GM12878 (cell line): ENCODE measurements around the gene CDCP1. TPM values are rescaled to one million over a fixed set of nuclear protein-coding genes. Genes with fewer than 3 reads are reported as not detected.

Source experiments
- ATAC-seq: fragments of 200-7000 bp; cut with Tn5 transposase; 3 replicates; pipeline ENCODE4 v1.9.1; 2020; ENCODE audit warnings: mild to moderate bottlenecking, moderate library complexity
- BruUV-seq: library from RNA; stranded (reverse); fragments of 400-500 nt; replicated peaks from 2 replicates; lab custom pipeline; 2021; lab: Mats Ljungman, UMichigan
- CTCF ChIA-PET: fragments of 300-600 bp; sonication (Branson Sonifier 250); formaldehyde crosslinking; extraction: SDS; loops from one replicate; lab custom pipeline; 2021; ENCODE audit warnings: inconsistent platforms; lab: Yijun Ruan, JAX
- POLR2A ChIA-PET: fragments of 350-600 bp; formaldehyde crosslinking; extraction: SDS; loops from one replicate; lab custom pipeline; 2021; ENCODE audit warnings: inconsistent platforms; lab: Charles Lee
- RAD21 ChIA-PET: fragments of 300-600 bp; sonication (Branson Sonifier 250); formaldehyde crosslinking; loops from one replicate; lab custom pipeline; 2023; ENCODE audit warnings: antibody characterized with exemption; ENCODE audit not compliant: unreplicated experiment; lab: Charles Lee
- SMC1A ChIA-PET: fragments of 300-600 bp; sonication (Branson Sonifier 250); formaldehyde crosslinking; loops from one replicate; lab custom pipeline; 2023; ENCODE audit not compliant: unreplicated experiment, uncharacterized antibody; lab: Charles Lee
- DNase-seq: peaks from one replicate; pipeline ENCODE4 v3.0.0-alpha.2; 2011; ENCODE audit warnings: low read depth, low spot score
- FAIRE-seq: peaks from 3 replicates; lab custom pipeline; 2011; peaks lifted over from hg19 to GRCh38; lab: Jason Lieb, UNC
- H2AFZ ChIP-seq: 2 replicates; pipeline ENCODE4 v1.6.0; 2011; ENCODE audit warnings: low read depth, low read length, control low read depth; ENCODE audit not compliant: control insufficient read depth
- H3K27ac ChIP-seq: 2 replicates; pipeline ENCODE4 v1.5.1; 2011; ENCODE audit warnings: control low read depth; ENCODE audit not compliant: control insufficient read depth, insufficient read depth
- H3K27me3 ChIP-seq, 2 experiments: replicated peaks in 1 of 2; 2 replicates each; pipeline versions ENCODE4 v1.6.0 to v1.6.1; 2011; ENCODE audit warnings: low read length in 1 of 2; ENCODE audit not compliant: control insufficient read depth in 2 of 2, insufficient read depth in 2 of 2
- H3K36me3 ChIP-seq, 2 experiments: 2 replicates each; pipeline ENCODE4 v1.5.1; 2011; ENCODE audit warnings: low read length in 1 of 2; ENCODE audit not compliant: control insufficient read depth in 2 of 2, insufficient read depth in 2 of 2
- H3K4me1 ChIP-seq: 2 replicates; pipeline ENCODE4 v1.6.1; 2011; ENCODE audit warnings: mild to moderate bottlenecking, low read length, moderate library complexity, mixed read lengths; ENCODE audit not compliant: control insufficient read depth, insufficient read depth
- H3K4me2 ChIP-seq: 2 replicates; pipeline ENCODE4 v1.6.0; 2011; ENCODE audit warnings: control low read depth; ENCODE audit not compliant: control insufficient read depth, insufficient read depth
- H3K4me3 ChIP-seq: fragments of 200-600 bp; sonication (generic); 2 replicates; pipeline ENCODE4 v1.5.1; 2016
- H3K79me2 ChIP-seq: 2 replicates; pipeline ENCODE4 v1.6.0; 2011; ENCODE audit warnings: low read length; ENCODE audit not compliant: control insufficient read depth, insufficient read depth
- H3K9ac ChIP-seq: 2 replicates; pipeline ENCODE4 v1.8.0; 2011; ENCODE audit warnings: low read length, control low read depth, mixed read lengths; ENCODE audit not compliant: control insufficient read depth, insufficient read depth
- H3K9me3 ChIP-seq: replicated peaks from 3 replicates; pipeline ENCODE4 v1.5.1; 2011; ENCODE audit warnings: mild to moderate bottlenecking, low read length; ENCODE audit not compliant: control insufficient read depth, insufficient read depth
- H4K20me1 ChIP-seq: 2 replicates; pipeline ENCODE4 v1.6.0; 2011; ENCODE audit not compliant: control insufficient read depth, insufficient read depth
- PML ChIP-seq: IDR thresholded peaks from 2 replicates; pipeline ENCODE4 v1.6.1; 2012; ENCODE audit warnings: low read length, inconsistent platforms
- SMAD5 ChIP-seq: IDR thresholded peaks from 2 replicates; pipeline ENCODE4 v1.6.1; 2016; ENCODE audit warnings: antibody characterized with exemption, low read depth
- WGBS: methylation state at CpG from one replicate; pipeline ENCODE4 v1.1.6; 2016; ENCODE audit warnings: low lambda C conversion rate; ENCODE audit not compliant: insufficient replicate concordance, insufficient coverage; ENCODE audit errors: missing lambda C conversion rate; 5-methylcytosine and 5-hydroxymethylcytosine counted together
- in situ Hi-C: fragments of 300-500 bp; cut with MboI; formaldehyde crosslinking; loops from 9 replicates; pipeline ENCODE4 v1.14.3; 2018; ENCODE audit warnings: mixed read lengths
- intact Hi-C: fragments of 100-400 bp; cut with micrococcal nuclease; formaldehyde crosslinking; loops from one replicate; pipeline ENCODE4 v1.14.2; 2022; ENCODE audit not compliant: unreplicated experiment
- polyA plus RNA-seq, 11 experiments: library from polyadenylated mRNA; depleted of rRNA in 4 of 11; unstranded in 6 of 11; stranded (reverse) in 5 of 11; fragments of >200 nt; fragmentation: Nextera tagmentation in 4 of 11; fragmentation: Illumina TruSeq in 1 of 11; extraction: Ambion mirVana in 4 of 11; extraction: Trizol in 1 of 11; gene quantifications; 1 replicate in 1 of 11; 2 replicates in 10 of 11; pipeline versions ENCODE4 v1.2.1 to v1.2.3, GENCODE V29; 2011 to 2016; ENCODE audit warnings: inconsistent platforms in 2 of 11, missing spikeins in 2 of 11, low read depth in 1 of 11
- total RNA-seq, 4 experiments: library from RNA; depleted of rRNA in 3 of 4; stranded (reverse); fragments of >200 nt in 3 of 4; fragmentation: Illumina TruSeq in 1 of 4; extraction: Trizol in 1 of 4; gene quantifications; 2 replicates each; pipeline versions ENCODE4 v1.2.1 to v1.2.3, GENCODE V29; 2013 to 2021

Gene CDCP1
- total and polyA plus RNA-seq, 10 of the 15 experiments (the other 5 are each of a cell fraction or from before 2014, with no cell fraction given): 0.35 to 2.2 (median 0.86) TPM

DNA sequence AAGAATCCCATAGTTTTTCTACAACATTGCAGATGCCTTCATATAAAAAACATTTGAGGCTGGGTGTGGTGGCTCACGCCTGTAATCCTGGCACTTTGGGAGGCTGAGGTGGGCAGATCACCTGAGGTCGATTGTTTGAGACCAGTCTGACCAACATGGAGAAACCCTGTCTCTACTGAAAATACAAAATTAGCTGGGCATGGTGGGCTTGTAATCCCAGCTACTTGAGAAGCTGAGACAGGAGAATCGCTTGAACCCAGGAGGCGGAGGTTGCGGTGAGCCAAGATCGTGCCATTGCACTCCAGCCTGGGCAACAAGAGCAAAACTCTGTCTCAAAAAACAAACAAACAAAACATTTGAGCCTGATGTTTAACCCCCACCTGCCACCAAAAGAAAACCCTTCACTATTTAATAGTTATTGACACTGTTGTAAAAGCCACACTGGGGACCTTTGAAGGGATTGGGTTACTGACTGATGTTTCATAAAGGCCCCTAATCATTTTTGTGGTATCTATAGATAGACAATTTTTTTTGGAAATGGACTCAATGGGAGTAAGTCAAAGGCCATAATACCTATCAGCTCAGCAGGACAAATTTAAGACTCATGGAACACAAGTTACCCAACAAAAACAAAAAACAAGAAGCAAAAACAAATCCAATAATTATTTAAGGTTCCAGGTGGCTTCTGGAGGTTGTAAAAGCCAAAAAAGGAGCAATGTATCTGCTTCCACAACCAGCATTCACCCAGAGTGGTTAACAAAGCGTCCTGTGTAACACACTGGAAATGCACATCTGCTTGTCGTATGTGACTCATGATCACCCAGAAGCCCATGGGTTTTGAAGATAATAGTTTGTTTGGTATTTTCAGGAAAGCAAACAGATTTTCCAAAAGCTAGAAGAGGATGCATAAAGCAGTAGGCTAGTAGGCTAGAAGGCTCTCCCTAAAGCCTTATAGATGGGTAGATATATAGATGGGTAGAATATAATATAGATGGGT, 41.2 kb downstream of the CDCP1 start:
- Histone ChIP-seq H3K4me1 (peaks cover 2% of the 10 kb centered on the region; the same call in 1 of the 2 replicates), H3K9me3 (no peaks in the 10 kb centered on the region), H3K9ac (no peak overlapping the region), H2AFZ (no peak overlapping the region), H4K20me1 (no peaks in the 10 kb centered on the region)
- ATAC-seq: no peak
- intact Hi-C loops: no loop called here
- ChIA-PET CTCF (interaction anchor here (1.0 to 6.5 kb wide), 5 partner anchors 13 to 106 kb away, joined by 4 to 25 read pairs (median 6); no protein-coding TSS in a partner anchor), RAD21 (interaction anchor here (0.6 to 2.0 kb wide), 4 partner anchors 13 to 63 kb away, joined by 3 to 10 read pairs (median 3); no protein-coding TSS in a partner anchor)
- no peak for TF ChIP-seq PML
- no peak for TF ChIP-seq SMAD5
- TF ChIP-seq, all 136 proteins: peak for 0
- no TSS peak for BruUV-seq
- 45% methylated on average over 8 of the region's 8 CpGs for WGBS
- H3K4me2 ChIP-seq: no peak overlapping the region
- H3K27me3 ChIP-seq: no peaks in the 10 kb centered on the region; a peak in 1 of 4 replicates
- FAIRE-seq: no peak
- H3K27ac ChIP-seq: no peak overlapping the region
- H3K36me3 ChIP-seq: no peaks in the 10 kb centered on the region
- no peaks in the 10 kb centered on the region for H3K79me2 ChIP-seq
- in situ Hi-C loops: no loop called here
- no peak for DNase-seq
- ChIA-PET POLR2A (interaction anchor here (1.0 to 1.4 kb wide), 2 partner anchors 18 to 22 kb away, joined by 3 to 4 read pairs; no protein-coding TSS in a partner anchor), SMC1A (interaction anchor here (0.7 to 3.2 kb wide), 5 partner anchors 13 to 105 kb away, joined by 3 to 17 read pairs (median 4); no protein-coding TSS in a partner anchor)
- H3K4me3 ChIP-seq: no peak overlapping the region
